ENCODE measurements around the gene SEPTIN8. TPM values are rescaled to one million over a fixed set of nuclear protein-coding genes. Genes with fewer than 3 reads are reported as not detected.

The SEPTIN8 gene
- total and polyA plus RNA-seq, 2 of the 13 experiments (the other 11 are each of a cell fraction or from before 2014, with no cell fraction given) = 41.4 to 49.9 TPM

- no peak for TF ChIP-seq ZNF646 (CRISPR knock-in tag; IDR thresholded peaks at IDR 0.05)
- no peak for TF ChIP-seq SRSF9 (IDR thresholded peaks at IDR 0.05; ENCODE audit: borderline replicate concordance, insufficient read depth, low read depth, low read length, poor library complexity, severe bottlenecking)
- no peak for TF ChIP-seq MYC (CRISPR knock-in tag; IDR thresholded peaks at IDR 0.05; ENCODE audit: borderline replicate concordance)
- TF ChIP-seq EZH2 (conservative IDR thresholded peaks at IDR 0.05; ENCODE audit: low read depth, low read length) = no peak
- no peak for TF ChIP-seq ASH2L (IDR thresholded peaks at IDR 0.05; ENCODE audit: insufficient read length, low read depth, low read length)
- peak; percentile 30; the same call in 1 of the 2 replicates for TF ChIP-seq ARID5B (CRISPR knock-in tag; IDR thresholded peaks at IDR 0.05)
- TF ChIP-seq HDAC2 (CRISPR knock-in tag; IDR thresholded peaks at IDR 0.05) = 0 out of 2 replicates have a peak, but pooled peaks have one; percentile 17
- 0 out of 2 replicates have a peak, but pooled peaks have one; percentile 34 for TF ChIP-seq ERF (CRISPR knock-in tag; IDR thresholded peaks at IDR 0.05)
- TF ChIP-seq POLR2A (IDR thresholded peaks at IDR 0.05; ENCODE audit: insufficient read depth in 1 of 2, low read depth in 2 of 2, low read length in 2 of 2) = peak in 1 of 2 experiments; percentile 44; a peak in 1 of 4 replicates
- TF ChIP-seq KLF13 (CRISPR knock-in tag; IDR thresholded peaks at IDR 0.05) = no peak
- no peak for TF ChIP-seq SALL1 (CRISPR knock-in tag; IDR thresholded peaks at IDR 0.05)
- TF ChIP-seq SAP130 (CRISPR knock-in tag; IDR thresholded peaks at IDR 0.05; ENCODE audit: low read depth) = peak; percentile 38; the same call in 1 of the 2 replicates
- TF ChIP-seq EED (CRISPR knock-in tag; IDR thresholded peaks at IDR 0.05) = no peak
- TF ChIP-seq ZNF780A (CRISPR knock-in tag; IDR thresholded peaks at IDR 0.05) = no peak
- TF ChIP-seq PREB (CRISPR knock-in tag; IDR thresholded peaks at IDR 0.05) = no peak
- TF ChIP-seq NR2F2 (IDR thresholded peaks at IDR 0.05; ENCODE audit: borderline replicate concordance, low read depth) = peak; percentile 10; the same call in 1 of the 2 replicates
- TF ChIP-seq GATAD1 (CRISPR knock-in tag; IDR thresholded peaks at IDR 0.05) = no peak
- peak; percentile 50; the same call in 1 of the 2 replicates for TF ChIP-seq MED1 (CRISPR knock-in tag; IDR thresholded peaks at IDR 0.05)
- no peak for TF ChIP-seq SRY (CRISPR knock-in tag; IDR thresholded peaks at IDR 0.05)
- peak; percentile 61; the same call in 1 of the 2 replicates for TF ChIP-seq ZNF264 (CRISPR knock-in tag; IDR thresholded peaks at IDR 0.05)
- TF ChIP-seq KLF11 (CRISPR knock-in tag; IDR thresholded peaks at IDR 0.05) = no peak
These were observed 5.5 kb downstream of the SEPTIN8 start (continued) for GRCh38 chr5:132771503-132771998.

Data from HepG2 (cell line).